SK-N-SH treated with all-trans-retinoic acid at 6 μM for 48 hours (cell line): ENCODE data around the gene SMAGP.

Experiments
- BACH2 ChIP-seq: fragments of 250-450 bp; sonication (Bioruptor Pico); IDR thresholded peaks from 2 replicates; pipeline ENCODE4 v1.9.0; 2021; ENCODE audit warnings: mild to moderate bottlenecking, borderline replicate concordance
- CSDC2 ChIP-seq: fragments of 250-450 bp; sonication (Bioruptor Pico); IDR thresholded peaks from 2 replicates; pipeline ENCODE4 v1.5.0; 2020; ENCODE audit warnings: mild to moderate bottlenecking, moderate library complexity
- ISL1 ChIP-seq: fragments of 250-450 bp; sonication (Bioruptor Pico); IDR thresholded peaks from 2 replicates; pipeline ENCODE4 v2.1.2; 2022; ENCODE audit warnings: mild to moderate bottlenecking, moderate library complexity
- RARB ChIP-seq: fragments of 250-450 bp; sonication (Bioruptor Pico); IDR thresholded peaks from 2 replicates; pipeline ENCODE4 v1.8.0; 2021; ENCODE audit warnings: mild to moderate bottlenecking, moderate library complexity
- TCF4 ChIP-seq: fragments of 250-450 bp; sonication (Bioruptor Pico); IDR thresholded peaks from 2 replicates; pipeline ENCODE4 v1.8.0; 2021; ENCODE audit warnings: mild to moderate bottlenecking, moderate library complexity, borderline replicate concordance
- TF ChIP-seq, protein P1 (sequence below): fragments of 250-450 bp; sonication (Bioruptor Pico); IDR thresholded peaks from 2 replicates; pipeline ENCODE4 v1.8.0; 2020; ENCODE audit warnings: mild to moderate bottlenecking, moderate library complexity, borderline replicate concordance

- TF ChIP-seq, protein P1, sequence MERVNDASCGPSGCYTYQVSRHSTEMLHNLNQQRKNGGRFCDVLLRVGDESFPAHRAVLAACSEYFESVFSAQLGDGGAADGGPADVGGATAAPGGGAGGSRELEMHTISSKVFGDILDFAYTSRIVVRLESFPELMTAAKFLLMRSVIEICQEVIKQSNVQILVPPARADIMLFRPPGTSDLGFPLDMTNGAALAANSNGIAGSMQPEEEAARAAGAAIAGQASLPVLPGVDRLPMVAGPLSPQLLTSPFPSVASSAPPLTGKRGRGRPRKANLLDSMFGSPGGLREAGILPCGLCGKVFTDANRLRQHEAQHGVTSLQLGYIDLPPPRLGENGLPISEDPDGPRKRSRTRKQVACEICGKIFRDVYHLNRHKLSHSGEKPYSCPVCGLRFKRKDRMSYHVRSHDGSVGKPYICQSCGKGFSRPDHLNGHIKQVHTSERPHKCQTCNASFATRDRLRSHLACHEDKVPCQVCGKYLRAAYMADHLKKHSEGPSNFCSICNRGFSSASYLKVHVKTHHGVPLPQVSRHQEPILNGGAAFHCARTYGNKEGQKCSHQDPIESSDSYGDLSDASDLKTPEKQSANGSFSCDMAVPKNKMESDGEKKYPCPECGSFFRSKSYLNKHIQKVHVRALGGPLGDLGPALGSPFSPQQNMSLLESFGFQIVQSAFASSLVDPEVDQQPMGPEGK (CRISPR knock-in tag) = no peak
- TF ChIP-seq CSDC2 (CRISPR knock-in tag) (no peak), TCF4 (CRISPR knock-in tag) (no peak), ISL1 (CRISPR knock-in tag) (no peak), BACH2 (CRISPR knock-in tag) (no peak), RARB (no peak)
Observed at GRCh38 chr12:51197736-51198567, 72.3 kb downstream of the SMAGP start.
